GM23338 (cell line): ENCODE measurements around the gene KLHL12.

Experiments used
- CREB1 ChIP-seq: fragments of 250-450 bp; sonication (Bioruptor Pico); IDR thresholded peaks from 2 replicates; pipeline ENCODE4 v1.5.0; 2020; ENCODE audit warnings: low read depth, mild to moderate bottlenecking, moderate library complexity
- EZH2 ChIP-seq: fragments of 200-600 bp; sonication (generic); IDR thresholded peaks from one replicate; pipeline ENCODE4 v1.8.0; 2017; ENCODE audit warnings: antibody characterized with exemption, mild to moderate bottlenecking, low read depth; ENCODE audit not compliant: unreplicated experiment
- JUNB ChIP-seq: IDR thresholded peaks from one replicate; pipeline ENCODE4 v1.6.1; 2016; ENCODE audit warnings: antibody characterized with exemption; ENCODE audit not compliant: unreplicated experiment
- NANOG ChIP-seq: IDR thresholded peaks from 2 replicates; pipeline ENCODE4 v1.6.1; 2016; ENCODE audit warnings: antibody characterized with exemption, borderline replicate concordance
- POLR2AphosphoS5 ChIP-seq: IDR thresholded peaks from 2 replicates; pipeline ENCODE4 v1.6.1; 2016; ENCODE audit warnings: antibody characterized with exemption, low read depth
- ZNF114 ChIP-seq: fragments of 250-450 bp; sonication (Bioruptor Pico); IDR thresholded peaks from 2 replicates; pipeline ENCODE4 v1.5.0; 2020; ENCODE audit warnings: mild to moderate bottlenecking, moderate library complexity
- TF ChIP-seq, protein P1 (sequence below), 2 experiments: fragments of 200-600 bp in 1 of 2; sonication (generic) in 1 of 2; conservative IDR thresholded peaks; 2 replicates each; pipeline versions ENCODE4 v1.5.1 to v1.6.1; 2016 to 2017; ENCODE audit warnings: antibody characterized with exemption in 2 of 2, low read depth in 2 of 2, mild to moderate bottlenecking in 2 of 2, moderate library complexity in 1 of 2
- TF ChIP-seq, protein P2 (sequence below): IDR thresholded peaks from 2 replicates; pipeline ENCODE4 v1.6.1; 2016; ENCODE audit warnings: antibody characterized with exemption
- TF ChIP-seq, protein P3 (sequence below): IDR thresholded peaks from one replicate; pipeline ENCODE4 v1.6.1; 2018; ENCODE audit warnings: antibody characterized with exemption; ENCODE audit not compliant: unreplicated experiment

DNA sequence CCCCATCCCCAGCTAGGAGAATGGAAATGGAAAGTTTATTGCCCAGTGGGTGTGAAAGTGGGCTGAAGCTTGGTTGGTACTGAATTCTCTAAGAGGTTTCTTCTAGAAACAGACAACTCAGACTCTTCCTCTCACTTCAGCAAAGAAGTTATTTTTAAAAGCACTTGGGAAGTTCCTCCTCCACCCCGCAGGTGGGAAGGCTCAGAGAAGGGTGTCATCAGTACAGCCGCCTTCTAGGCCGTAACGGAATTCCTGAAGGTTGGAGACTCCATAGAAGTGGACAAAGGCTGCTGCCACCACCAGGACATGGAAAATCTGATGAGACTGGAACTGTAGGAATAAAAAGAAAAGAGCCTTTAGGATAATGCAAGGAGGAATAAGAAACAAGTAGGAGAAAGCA, 14.3 kb upstream of the KLHL12 start:
- TF ChIP-seq, protein P1, sequence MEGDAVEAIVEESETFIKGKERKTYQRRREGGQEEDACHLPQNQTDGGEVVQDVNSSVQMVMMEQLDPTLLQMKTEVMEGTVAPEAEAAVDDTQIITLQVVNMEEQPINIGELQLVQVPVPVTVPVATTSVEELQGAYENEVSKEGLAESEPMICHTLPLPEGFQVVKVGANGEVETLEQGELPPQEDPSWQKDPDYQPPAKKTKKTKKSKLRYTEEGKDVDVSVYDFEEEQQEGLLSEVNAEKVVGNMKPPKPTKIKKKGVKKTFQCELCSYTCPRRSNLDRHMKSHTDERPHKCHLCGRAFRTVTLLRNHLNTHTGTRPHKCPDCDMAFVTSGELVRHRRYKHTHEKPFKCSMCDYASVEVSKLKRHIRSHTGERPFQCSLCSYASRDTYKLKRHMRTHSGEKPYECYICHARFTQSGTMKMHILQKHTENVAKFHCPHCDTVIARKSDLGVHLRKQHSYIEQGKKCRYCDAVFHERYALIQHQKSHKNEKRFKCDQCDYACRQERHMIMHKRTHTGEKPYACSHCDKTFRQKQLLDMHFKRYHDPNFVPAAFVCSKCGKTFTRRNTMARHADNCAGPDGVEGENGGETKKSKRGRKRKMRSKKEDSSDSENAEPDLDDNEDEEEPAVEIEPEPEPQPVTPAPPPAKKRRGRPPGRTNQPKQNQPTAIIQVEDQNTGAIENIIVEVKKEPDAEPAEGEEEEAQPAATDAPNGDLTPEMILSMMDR (conservative IDR thresholded peaks at IDR 0.05; ENCODE audit: low read depth in 2 of 2): no peak
- no peak for TF ChIP-seq POLR2AphosphoS5
- no peak for TF ChIP-seq EZH2
- TF ChIP-seq CREB1 (CRISPR knock-in tag): no peak
- TF ChIP-seq, protein P2, sequence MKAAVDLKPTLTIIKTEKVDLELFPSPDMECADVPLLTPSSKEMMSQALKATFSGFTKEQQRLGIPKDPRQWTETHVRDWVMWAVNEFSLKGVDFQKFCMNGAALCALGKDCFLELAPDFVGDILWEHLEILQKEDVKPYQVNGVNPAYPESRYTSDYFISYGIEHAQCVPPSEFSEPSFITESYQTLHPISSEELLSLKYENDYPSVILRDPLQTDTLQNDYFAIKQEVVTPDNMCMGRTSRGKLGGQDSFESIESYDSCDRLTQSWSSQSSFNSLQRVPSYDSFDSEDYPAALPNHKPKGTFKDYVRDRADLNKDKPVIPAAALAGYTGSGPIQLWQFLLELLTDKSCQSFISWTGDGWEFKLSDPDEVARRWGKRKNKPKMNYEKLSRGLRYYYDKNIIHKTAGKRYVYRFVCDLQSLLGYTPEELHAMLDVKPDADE: no peak
- no peak for TF ChIP-seq JUNB
- no peak for TF ChIP-seq NANOG
- TF ChIP-seq, protein P3, sequence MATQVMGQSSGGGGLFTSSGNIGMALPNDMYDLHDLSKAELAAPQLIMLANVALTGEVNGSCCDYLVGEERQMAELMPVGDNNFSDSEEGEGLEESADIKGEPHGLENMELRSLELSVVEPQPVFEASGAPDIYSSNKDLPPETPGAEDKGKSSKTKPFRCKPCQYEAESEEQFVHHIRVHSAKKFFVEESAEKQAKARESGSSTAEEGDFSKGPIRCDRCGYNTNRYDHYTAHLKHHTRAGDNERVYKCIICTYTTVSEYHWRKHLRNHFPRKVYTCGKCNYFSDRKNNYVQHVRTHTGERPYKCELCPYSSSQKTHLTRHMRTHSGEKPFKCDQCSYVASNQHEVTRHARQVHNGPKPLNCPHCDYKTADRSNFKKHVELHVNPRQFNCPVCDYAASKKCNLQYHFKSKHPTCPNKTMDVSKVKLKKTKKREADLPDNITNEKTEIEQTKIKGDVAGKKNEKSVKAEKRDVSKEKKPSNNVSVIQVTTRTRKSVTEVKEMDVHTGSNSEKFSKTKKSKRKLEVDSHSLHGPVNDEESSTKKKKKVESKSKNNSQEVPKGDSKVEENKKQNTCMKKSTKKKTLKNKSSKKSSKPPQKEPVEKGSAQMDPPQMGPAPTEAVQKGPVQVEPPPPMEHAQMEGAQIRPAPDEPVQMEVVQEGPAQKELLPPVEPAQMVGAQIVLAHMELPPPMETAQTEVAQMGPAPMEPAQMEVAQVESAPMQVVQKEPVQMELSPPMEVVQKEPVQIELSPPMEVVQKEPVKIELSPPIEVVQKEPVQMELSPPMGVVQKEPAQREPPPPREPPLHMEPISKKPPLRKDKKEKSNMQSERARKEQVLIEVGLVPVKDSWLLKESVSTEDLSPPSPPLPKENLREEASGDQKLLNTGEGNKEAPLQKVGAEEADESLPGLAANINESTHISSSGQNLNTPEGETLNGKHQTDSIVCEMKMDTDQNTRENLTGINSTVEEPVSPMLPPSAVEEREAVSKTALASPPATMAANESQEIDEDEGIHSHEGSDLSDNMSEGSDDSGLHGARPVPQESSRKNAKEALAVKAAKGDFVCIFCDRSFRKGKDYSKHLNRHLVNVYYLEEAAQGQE: no peak
- TF ChIP-seq ZNF114 (CRISPR knock-in tag): no peak
